GM12872 (cell line): ENCODE data around the gene GABBR2.

Source experiments
- TF ChIP-seq, protein P1 (sequence below): IDR thresholded peaks from 3 replicates; pipeline ENCODE4 v1.5.1; 2011; ENCODE audit warnings: low read depth, mild to moderate bottlenecking, low read length, moderate library complexity; ENCODE audit not compliant: insufficient read depth

Gene GABBR2

GRCh38 chr9:98523231-98523901, 185.4 kb downstream of the GABBR2 start:
- TF ChIP-seq, protein P1, sequence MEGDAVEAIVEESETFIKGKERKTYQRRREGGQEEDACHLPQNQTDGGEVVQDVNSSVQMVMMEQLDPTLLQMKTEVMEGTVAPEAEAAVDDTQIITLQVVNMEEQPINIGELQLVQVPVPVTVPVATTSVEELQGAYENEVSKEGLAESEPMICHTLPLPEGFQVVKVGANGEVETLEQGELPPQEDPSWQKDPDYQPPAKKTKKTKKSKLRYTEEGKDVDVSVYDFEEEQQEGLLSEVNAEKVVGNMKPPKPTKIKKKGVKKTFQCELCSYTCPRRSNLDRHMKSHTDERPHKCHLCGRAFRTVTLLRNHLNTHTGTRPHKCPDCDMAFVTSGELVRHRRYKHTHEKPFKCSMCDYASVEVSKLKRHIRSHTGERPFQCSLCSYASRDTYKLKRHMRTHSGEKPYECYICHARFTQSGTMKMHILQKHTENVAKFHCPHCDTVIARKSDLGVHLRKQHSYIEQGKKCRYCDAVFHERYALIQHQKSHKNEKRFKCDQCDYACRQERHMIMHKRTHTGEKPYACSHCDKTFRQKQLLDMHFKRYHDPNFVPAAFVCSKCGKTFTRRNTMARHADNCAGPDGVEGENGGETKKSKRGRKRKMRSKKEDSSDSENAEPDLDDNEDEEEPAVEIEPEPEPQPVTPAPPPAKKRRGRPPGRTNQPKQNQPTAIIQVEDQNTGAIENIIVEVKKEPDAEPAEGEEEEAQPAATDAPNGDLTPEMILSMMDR = no peak

DNA sequence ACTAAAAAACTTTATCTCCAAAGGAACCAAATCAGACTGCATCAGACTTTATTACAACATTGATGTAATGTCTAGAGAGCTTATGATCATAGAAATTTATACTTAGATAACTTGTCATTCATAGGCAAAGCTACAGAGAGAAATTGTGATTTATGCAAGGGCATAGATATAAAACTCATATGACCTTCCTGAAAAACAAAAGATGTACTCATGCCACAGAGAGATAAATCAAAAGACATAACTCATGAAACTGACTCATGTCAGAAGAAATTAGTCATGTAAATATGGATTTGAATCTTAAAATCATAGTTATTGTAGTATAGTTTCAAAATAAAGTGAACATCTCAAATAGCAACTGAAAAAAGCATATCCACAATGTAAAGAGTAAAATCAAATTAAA, 186.2 kb downstream of the GABBR2 start:
- TF ChIP-seq, protein P1 = no peak

- TF ChIP-seq, protein P1 = no peak
These were observed 187.6 kb downstream of the GABBR2 start for GRCh38 chr9:98521141-98521540.

GRCh38 chr9:98520221-98520960, 188.3 kb downstream of the GABBR2 start:
- TF ChIP-seq, protein P1 = no peak

GRCh38 chr9:98519641-98520040, 189.1 kb downstream of the GABBR2 start:
- TF ChIP-seq, protein P1 = no peak

DNA sequence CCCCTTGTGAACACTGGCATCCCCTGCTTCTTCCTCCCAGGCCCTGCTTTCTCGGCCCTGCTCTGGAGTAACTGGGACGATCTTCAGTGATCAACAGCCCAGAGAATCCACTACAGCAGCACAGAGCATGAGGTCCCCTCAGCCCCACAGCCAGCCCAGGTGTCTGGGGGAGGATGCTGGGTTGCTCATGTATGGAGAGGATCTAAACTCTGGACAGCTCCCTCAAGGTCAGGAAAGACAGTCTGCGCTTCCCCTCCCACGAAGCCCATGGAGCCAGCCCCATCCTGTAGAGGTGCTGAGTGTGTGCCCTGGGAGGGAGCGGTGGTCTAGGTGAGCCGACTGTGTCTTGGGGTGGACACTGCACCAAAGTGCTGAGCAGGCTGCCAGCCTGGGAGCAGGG, 190.2 kb downstream of the GABBR2 start:
- TF ChIP-seq, protein P1 = no peak

GRCh38 chr9:98517761-98518160, 191.0 kb downstream of the GABBR2 start:
- TF ChIP-seq, protein P1 = no peak
